NCI-H345 (cell line): Measurements from ENCODE around the gene ZEB2.

Experiments
- DNase-seq: peaks from one replicate; lab custom pipeline; 2025; lab: John Stamatoyannopoulos, UW

Gene ZEB2

GRCh38 chr2:144470816-144471215 is 49.1 kb downstream of the ZEB2 start:
- no peak for DNase-seq

- no peak for DNase-seq
Observed at GRCh38 chr2:144470334-144470733, 49.6 kb downstream of the ZEB2 start.

GRCh38 chr2:144469798-144470197 is 50.1 kb downstream of the ZEB2 start:
- no peak for DNase-seq

- DNase-seq, result no peak
Observed at GRCh38 chr2:144468823-144469595, 50.9 kb downstream of the ZEB2 start.

- no peak for DNase-seq
Observed at GRCh38 chr2:144467502-144468137, 52.3 kb downstream of the ZEB2 start.

GRCh38 chr2:144466637-144467036 is 53.3 kb downstream of the ZEB2 start:
- DNase-seq, result no peak

GRCh38 chr2:144465749-144466148 is 54.2 kb downstream of the ZEB2 start:
- no peak for DNase-seq

GRCh38 chr2:144464730-144465129 is 55.2 kb downstream of the ZEB2 start:
- DNase-seq, result peak; percentile 16

- no peak for DNase-seq
Observed at GRCh38 chr2:144463266-144463665, 56.7 kb downstream of the ZEB2 start.

GRCh38 chr2:144462266-144462665 is 57.7 kb downstream of the ZEB2 start:
- DNase-seq, result no peak

- no peak for DNase-seq
Observed at GRCh38 chr2:144461308-144461766, 58.6 kb downstream of the ZEB2 start.

GRCh38 chr2:144460727-144461307 is 59.1 kb downstream of the ZEB2 start:
- DNase-seq, result no peak

GRCh38 chr2:144459937-144460336 is 60.0 kb downstream of the ZEB2 start:
- DNase-seq, result no peak

- DNase-seq, result no peak
Observed at GRCh38 chr2:144459286-144459685, 60.6 kb downstream of the ZEB2 start.

- no peak for DNase-seq
Observed at GRCh38 chr2:144458541-144458940, 61.4 kb downstream of the ZEB2 start.

GRCh38 chr2:144456680-144457079 is 63.2 kb downstream of the ZEB2 start:
- no peak for DNase-seq

- DNase-seq, result no peak
Observed at GRCh38 chr2:144455987-144456386, 63.9 kb downstream of the ZEB2 start.

- no peak for DNase-seq
Observed at GRCh38 chr2:144454466-144455287, 65.2 kb downstream of the ZEB2 start.

- no peak for DNase-seq
Observed at GRCh38 chr2:144453486-144454158, 66.3 kb downstream of the ZEB2 start.

GRCh38 chr2:144452989-144453336 is 67.0 kb downstream of the ZEB2 start:
- no peak for DNase-seq

- DNase-seq, result no peak
Observed at GRCh38 chr2:144452169-144452988, 67.5 kb downstream of the ZEB2 start.
